CD4-positive, alpha-beta T cell treated with Interleukin-17A for 4 hours (primary cell): ENCODE data around the gene CTPS1.

Experiments
- DNase-seq: peaks from one replicate; pipeline ENCODE4 v3.0.0-alpha.2; 2020; ENCODE audit warnings: mixed read lengths

The CTPS1 gene

GRCh38 chr1:40969445-40969844 is 10.1 kb upstream of the CTPS1 start:
- DNase-seq = no peak

- DNase-seq = no peak
Observed at GRCh38 chr1:40971966-40972365, 7.5 kb upstream of the CTPS1 start.

DNA sequence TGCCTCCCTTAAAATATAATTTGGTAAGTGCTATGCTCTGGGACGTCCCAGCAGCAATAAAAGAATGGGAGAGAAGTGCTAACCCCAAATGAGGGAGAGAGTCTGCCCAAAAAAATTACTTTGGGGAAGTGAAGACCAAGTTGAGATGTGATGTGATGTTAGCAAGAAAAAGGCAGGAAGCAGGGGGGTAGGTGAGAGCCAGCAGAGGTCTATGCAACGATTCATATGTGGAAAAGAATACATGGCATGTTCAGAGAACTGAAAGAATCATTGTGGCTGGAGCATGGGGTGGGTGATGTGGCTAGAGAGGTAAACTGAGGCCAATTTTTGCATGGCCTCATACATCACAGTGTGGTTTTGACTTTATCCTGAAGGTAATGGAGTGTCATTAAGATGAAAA is 5.6 kb upstream of the CTPS1 start:
- DNase-seq = no peak

DNA sequence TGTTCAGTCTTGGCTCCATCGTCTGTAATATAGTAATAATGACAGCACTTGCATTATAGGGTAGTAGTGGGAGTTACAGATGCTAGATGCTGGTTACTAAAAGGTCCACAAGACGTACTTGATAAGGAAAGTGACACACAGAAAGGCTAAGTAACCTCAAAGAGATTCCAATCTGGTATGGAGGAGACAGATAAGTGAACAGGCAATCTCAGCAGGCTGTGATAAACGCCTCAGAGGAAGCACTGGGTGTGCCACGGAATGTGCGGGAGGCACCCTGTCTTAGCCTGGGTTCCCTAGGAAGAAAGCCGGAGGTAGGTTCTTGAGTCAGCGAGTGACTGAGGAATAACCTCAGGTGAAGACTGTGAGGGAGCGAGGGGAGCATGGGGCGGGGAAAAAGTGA is 4.6 kb upstream of the CTPS1 start:
- no peak for DNase-seq

DNA sequence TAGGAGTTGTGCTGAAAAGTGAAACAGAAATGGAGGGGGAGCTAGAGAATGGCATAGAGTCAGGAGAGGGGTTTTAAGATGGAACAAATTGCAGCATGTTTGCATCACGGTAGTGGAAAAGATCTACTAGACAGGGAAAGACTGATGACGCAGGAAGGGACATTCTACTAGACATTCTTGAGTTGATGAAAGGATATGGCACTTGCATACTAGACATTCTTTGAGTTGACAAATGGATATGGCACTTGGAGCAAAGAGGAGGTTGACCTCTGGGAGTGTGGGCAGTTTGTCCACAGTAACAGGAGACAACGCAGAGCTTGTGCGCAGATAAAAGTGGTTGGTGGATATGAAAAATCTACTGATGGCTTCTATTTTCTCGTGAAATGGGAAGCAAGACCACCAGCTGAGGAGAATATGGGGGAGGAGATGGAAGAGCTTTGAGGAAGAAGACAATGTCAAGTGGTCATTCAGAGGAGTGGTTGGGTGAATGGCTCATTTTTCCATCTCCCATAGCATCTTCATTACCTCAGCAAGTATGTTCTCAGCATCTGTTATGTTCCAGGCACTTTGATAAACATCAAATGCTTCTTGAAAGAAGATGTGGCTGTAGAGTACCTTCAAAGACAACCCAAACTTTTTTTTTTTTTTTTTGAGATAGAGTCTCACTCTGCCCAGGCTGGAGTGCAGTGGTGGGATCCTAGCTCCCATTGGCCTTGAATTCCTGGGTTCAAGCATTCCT is 2.4 kb upstream of the CTPS1 start:
- no peak for DNase-seq

GRCh38 chr1:40977716-40978115 is 1.8 kb upstream of the CTPS1 start:
- DNase-seq = no peak

DNA sequence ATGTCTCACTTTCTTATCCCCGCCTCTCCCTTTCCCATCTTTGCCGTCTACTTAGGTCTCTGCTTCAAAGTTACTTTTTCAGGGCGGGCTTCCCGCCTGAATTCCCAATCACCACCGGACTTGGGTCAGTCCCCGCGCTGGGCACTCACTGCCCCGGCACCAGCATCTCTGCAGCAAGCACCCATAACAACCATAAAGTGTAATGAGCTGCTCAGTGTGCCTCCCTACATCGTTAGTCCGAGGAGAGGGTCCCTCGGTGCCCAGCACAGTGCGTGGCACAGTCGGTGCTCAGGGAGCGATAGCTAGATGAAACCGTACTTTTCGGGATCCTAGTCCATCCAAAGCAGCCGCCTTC is 633 bp upstream of the CTPS1 start:
- no peak for DNase-seq

DNA sequence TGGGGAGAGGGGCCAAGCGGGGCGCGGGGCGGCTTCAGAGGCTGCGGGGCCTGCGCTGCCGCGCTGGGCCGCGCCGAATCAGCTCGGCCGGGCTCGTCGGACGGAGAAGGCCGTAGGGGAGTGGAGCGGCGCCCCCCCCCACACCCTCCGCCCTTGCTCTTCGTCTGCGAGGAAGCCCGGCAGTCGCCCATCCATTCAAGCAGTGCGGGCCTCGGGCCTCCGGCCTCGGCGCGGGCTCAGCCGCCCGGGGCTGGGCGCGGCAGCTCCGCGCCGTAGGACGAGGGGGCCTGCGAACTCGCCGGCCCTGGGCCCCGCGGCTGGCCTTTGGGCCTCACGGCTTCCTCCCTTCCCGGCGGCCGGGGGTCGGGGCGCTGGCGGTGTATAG is 564 bp downstream of the CTPS1 start:
- no peak for DNase-seq

DNA sequence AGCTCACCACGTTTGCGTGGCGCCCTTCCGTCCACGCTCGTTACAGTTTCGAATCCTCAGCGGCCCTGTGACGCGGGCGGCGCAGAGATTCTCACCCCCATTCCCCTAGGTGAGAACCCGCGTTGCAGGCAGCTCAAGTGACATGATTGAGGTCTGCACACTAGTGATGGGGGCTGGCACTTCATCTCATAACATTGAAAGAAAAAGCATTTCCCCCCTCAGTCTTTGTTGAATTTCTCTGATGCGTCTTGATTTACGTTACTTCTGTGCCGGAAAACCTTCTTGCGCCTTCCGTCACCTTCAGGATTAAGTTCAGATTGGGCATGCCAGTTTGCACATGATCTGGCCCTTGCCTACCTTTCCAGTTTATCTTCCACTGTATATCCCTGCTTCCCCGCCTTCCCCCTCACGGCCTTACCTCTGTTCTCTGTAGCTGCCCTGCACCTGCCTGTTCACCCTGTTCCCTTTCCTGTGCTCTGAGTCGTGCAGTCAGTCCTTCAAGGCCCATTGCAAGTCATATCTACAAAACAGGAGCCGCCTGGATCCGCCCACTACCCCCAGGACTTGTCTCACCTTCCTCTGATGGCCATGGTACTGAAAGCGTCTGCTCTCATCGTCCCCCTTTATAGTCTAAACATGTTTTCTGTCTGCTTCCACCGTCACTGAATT is 1.1 kb downstream of the CTPS1 start:
- DNase-seq = peak; percentile 55

DNA sequence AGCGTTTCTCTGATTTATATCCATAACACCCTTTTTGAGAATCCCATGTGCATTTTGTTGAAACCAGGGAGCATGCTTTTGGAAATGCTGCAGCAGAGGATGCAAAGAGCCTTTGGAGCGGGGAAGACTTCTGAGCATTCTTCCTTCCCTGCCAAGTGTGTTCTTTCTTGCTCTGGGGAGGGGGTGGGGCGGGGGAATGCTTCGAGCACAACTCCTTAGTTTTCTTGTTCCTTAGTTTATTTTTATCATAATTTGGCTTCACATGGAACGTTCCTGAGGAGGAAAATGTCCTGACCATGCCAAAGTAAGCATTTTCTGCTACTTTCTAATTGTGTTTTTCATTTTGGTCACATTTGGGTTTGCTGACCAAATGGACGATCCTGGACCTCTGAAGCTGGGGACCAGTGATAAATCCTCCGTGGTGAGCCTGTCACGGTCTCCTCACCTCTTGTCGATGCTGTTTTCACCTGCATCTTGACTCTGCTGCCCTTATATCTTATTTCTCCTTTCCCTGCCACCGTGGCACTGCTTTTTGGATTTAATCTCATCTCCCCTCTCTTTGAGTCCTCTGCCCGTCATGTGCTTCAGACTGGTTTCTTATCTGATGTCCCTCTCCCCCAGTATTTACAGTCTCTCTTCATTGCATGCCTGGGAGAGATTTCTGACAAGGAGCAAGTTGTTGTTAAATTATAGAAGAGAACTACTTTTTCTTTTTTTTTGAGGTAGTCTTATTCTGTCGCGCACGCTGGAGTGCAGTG is 2.4 kb downstream of the CTPS1 start:
- no peak for DNase-seq

GRCh38 chr1:40982721-40983120 is 3.2 kb downstream of the CTPS1 start:
- DNase-seq = no peak

- no peak for DNase-seq
Observed at GRCh38 chr1:40983286-40983685, 3.8 kb downstream of the CTPS1 start.

DNA sequence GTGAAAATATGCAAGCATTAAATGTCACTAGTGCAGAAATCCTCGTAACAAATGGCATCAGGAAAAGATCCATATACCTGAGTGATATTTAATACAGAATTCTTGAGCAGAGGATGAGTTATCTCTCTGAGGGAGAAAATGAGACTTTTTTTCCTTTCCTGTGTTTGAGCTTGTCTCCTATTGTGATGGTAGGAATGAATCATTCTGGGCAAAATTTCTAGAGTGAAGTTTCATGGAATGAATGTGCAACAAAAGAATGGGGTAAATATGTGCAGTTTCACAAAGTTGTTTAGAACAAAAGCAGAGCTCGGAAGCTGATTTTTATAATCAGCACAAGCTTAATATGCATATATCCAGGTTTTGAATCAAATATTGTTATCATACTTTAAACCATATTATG is 4.6 kb downstream of the CTPS1 start:
- DNase-seq = no peak

DNA sequence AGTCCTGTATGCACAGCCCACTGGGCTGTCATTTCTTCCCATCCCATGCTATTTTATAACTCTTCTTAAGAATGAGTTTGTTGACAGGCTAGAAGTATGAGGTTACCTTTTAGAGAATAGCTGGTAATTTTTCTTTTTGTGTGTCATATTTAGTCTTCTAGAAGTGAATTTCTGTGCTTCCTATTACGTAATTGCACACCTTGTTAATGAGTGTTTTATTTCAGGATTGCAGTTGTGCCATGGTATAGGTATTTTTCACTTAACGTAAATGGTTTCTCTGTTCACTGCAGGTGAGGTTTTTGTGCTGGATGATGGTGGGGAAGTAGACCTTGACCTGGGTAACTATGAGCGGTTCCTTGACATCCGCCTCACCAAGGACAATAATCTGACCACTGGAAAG is 5.0 kb downstream of the CTPS1 start:
- DNase-seq = no peak

DNA sequence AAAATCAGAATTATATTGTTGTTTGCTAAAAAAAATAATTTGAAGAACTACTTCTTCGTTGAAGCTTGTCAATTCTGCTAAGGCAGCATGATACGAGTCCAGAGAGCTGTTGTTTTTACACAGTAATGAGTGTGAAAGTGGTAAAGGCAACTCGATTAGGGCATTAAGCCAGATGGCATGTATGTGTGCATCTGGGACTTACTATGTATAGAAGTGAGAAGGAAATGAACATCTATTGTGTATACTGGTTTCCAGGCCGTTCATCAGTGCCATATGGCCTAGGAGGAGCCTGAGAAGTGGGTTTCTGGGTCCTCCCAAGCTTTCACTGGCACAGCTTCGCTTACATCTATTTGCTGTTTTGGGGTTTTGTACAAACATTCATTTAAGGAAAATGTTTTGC is 5.7 kb downstream of the CTPS1 start:
- no peak for DNase-seq

- no peak for DNase-seq
Observed at GRCh38 chr1:40985875-40986274, 6.4 kb downstream of the CTPS1 start.

GRCh38 chr1:40986328-40986783 is 6.9 kb downstream of the CTPS1 start:
- DNase-seq = no peak

- DNase-seq = no peak
Observed at GRCh38 chr1:40986956-40987355, 7.5 kb downstream of the CTPS1 start.

GRCh38 chr1:40987439-40988276 is 8.2 kb downstream of the CTPS1 start:
- no peak for DNase-seq

- no peak for DNase-seq
Observed at GRCh38 chr1:40988280-40988679, 8.8 kb downstream of the CTPS1 start.

DNA sequence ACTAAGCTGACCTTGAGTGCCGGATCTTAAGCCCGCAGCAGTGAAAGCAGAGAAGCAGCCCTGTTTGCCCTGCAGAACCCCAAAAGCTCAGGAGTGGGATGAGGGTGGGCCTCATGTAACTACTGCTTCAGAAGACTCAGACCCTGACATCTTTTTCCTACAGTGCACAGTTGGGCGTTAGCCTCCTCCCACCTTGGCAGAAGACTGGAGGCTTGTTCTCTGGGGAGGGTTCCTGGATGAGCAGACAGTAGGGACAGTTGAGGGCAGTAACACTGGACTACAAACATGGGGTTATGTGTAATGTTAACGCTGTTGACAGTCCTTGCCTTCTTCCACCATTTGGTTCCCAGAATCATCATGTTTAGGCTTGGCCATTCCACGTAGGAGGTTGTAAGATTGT is 9.6 kb downstream of the CTPS1 start:
- no peak for DNase-seq

DNA sequence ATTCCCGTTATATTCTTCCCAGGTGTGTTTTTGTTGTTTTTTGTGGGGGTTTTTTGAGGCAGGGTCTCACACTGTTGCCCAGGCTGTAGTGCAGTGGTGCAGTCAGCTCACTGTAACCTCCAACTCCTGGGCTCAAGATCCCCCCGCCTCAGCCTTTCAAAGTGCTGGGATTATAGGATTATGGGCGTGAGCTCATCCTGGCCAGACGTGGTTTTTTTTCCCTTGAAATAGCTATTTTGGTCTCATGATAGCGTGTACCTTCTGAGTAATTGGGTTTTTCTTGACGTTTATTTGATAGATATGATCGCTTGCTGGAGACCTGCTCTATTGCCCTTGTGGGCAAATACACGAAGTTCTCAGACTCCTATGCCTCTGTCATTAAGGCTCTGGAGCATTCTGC is 17.6 kb downstream of the CTPS1 start:
- DNase-seq = no peak

DNA sequence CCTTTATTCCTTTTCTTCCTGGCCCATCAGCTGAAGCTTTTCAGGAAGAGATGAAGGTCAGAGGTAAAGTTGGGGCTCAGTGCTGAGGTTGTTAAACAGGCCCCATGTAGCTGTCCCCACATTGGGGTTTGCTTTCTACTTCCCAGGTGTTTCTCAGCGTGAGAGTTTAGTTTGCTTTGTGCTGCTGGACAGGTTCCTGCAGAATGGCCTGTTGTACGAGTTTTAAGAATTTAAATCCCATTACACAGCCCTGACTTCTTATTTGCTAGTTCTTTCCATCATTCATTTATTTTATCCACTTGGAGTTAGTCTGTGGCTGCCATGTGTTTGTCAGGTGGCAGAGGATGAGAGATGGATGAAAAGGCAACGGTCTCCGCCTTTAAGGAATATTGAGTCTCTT is 19.2 kb downstream of the CTPS1 start:
- no peak for DNase-seq
